HPDE6-E6E7 (cell line): ENCODE data around the gene FUS.
"Not testable (repeated sequence)": the region's sequence is repeated elsewhere in the genome, so short reads cannot be mapped to it uniquely, and the experiment has no call there.

Experiments
- DNase-seq: peaks from one replicate; pipeline ENCODE4 v3.0.0; 2011; ENCODE audit warnings: missing footprints; ENCODE audit errors: extremely low spot score

The FUS gene

GRCh38 chr16:31179747-31180459 lies at the start of gene FUS:
Gene FUS, plus strand, starts transcription at chr16:31180139. Its CDS starts 76 bp downstream, at chr16:31180215.
- peak; percentile 84 for DNase-seq

- DNase-seq: no peak
Observed at GRCh38 chr16:31130336-31130891, 49.5 kb upstream of the FUS start.

GRCh38 chr16:31130899-31131298 lies 49.0 kb upstream of the FUS start:
- peak; percentile 84 for DNase-seq

GRCh38 chr16:31131416-31131815 lies 48.5 kb upstream of the FUS start:
- no peak for DNase-seq

- DNase-seq: no peak
Observed at GRCh38 chr16:31131841-31132271, 48.1 kb upstream of the FUS start.

- no peak for DNase-seq
Observed at GRCh38 chr16:31132303-31132979, 47.5 kb upstream of the FUS start.

GRCh38 chr16:31133046-31133501 lies 46.9 kb upstream of the FUS start:
- DNase-seq: no peak

GRCh38 chr16:31134091-31134571 lies 45.8 kb upstream of the FUS start:
- DNase-seq: peak; percentile 54

GRCh38 chr16:31134625-31135534 lies 45.1 kb upstream of the FUS start:
- no peak for DNase-seq

GRCh38 chr16:31135535-31136286 lies 44.2 kb upstream of the FUS start, which contains the start of gene PRSS8:
Gene PRSS8, minus strand, starts transcription at chr16:31135727. Its CDS starts 229 bp downstream, at chr16:31135498.
- DNase-seq: peak; percentile 76

- no peak for DNase-seq
Observed at GRCh38 chr16:31136287-31136662, 43.7 kb upstream of the FUS start.

GRCh38 chr16:31136822-31137499 lies 43.0 kb upstream of the FUS start:
- DNase-seq: not testable (repeated sequence)

GRCh38 chr16:31138621-31139578 lies 41.0 kb upstream of the FUS start:
- DNase-seq: peak; percentile 79

- not testable (repeated sequence) for DNase-seq
Observed at GRCh38 chr16:31141071-31141469, 38.9 kb upstream of the FUS start.

- no peak for DNase-seq
Observed at GRCh38 chr16:31141489-31142108, 38.3 kb upstream of the FUS start.

- peak; percentile 97 for DNase-seq
Observed at GRCh38 chr16:31142109-31143010, 37.6 kb upstream of the FUS start.

- DNase-seq: no peak
Observed at GRCh38 chr16:31143011-31143693, 36.8 kb upstream of the FUS start.
